DMS114 treated with DMSO at 0.1 percent for 48 hours (cell line): ENCODE results near the gene C19orf44.
"Not testable (repeated sequence)": the region's sequence is repeated elsewhere in the genome, so short reads cannot be mapped to it uniquely, and the experiment has no call there.

Experiments
- DNase-seq: peaks from one replicate; lab custom pipeline; 2025; ENCODE audit not compliant: unreplicated experiment; lab: John Stamatoyannopoulos, UW

The C19orf44 gene

DNA sequence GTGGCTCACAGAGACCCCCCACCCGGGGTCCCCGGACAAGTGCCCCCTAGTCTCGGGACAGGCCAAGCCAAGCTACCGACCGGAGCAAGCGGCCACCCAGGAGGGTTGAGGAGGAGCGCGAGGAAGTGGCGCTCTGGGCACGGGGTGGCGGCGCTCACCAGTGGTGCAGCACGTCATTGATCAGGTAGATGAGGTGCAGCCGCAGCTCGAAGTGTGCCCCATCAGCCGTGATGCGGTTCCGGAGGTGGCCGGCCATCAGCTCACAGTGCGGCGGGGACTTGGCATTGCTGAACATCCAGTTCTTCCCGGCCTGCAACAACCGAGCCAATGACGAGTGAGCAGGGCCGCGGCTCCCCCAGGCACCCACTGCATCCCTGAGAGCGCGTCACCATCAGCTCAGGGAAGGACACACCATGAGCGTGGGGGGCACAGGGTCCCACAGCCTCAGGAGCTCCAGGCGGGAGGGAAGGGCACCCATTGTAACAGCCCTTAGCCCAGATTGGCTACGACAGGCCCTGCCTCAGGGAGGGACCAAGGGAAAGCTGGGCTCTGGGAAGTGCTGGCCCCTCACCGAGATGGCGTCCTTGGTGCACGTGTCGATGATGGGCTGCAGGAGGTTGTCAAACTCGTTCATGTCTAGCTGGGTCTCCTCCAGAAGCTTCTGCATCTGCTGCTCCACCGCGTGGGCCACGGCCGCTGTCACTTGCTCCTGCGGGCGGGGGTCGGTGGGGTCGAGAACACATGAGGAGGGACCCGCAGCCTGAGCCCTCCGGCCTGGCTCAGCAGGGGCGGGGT lies 36.4 kb downstream of the C19orf44 start:
- no peak for DNase-seq

DNA sequence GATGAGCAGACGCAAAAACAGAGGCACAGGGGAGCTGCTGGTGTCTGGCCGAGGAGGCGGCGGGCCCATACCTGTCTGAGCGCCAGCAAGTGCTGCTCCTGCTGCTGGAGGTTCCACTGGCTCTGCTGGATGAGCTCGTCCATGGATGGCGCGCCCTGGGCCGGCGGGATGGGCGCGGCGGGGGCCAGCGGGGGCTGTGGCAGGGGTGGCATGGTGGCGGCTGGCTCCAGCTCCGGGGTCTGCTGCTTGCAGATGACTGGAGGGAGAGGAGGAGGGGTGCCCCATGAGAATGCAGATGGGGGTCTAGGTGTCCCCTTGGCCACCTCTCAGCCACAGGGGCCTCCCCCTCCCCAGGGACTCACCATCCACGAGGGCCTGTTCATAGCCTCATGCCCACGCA lies 39.2 kb downstream of the C19orf44 start:
- DNase-seq = no peak

DNA sequence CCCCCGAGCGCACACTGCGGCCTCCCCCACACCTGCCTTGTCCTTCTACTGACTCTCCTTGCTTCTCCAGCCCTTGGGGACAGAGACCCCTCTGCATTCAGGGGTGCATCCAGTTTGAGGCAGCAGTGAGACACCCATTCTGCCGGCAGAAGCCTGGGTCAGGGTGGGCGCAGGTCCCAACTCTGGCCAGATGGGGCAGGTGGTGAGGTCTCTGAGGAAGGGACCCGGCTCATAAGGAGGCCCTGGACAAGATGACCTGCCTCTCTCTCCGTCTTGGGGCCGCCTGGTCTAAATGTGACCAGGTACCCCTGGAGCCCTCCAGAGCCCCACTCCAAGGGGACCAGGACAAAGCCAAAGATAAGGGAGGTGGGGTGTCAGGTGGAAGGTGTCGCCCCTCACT lies 39.9 kb downstream of the C19orf44 start:
- no peak for DNase-seq

DNA sequence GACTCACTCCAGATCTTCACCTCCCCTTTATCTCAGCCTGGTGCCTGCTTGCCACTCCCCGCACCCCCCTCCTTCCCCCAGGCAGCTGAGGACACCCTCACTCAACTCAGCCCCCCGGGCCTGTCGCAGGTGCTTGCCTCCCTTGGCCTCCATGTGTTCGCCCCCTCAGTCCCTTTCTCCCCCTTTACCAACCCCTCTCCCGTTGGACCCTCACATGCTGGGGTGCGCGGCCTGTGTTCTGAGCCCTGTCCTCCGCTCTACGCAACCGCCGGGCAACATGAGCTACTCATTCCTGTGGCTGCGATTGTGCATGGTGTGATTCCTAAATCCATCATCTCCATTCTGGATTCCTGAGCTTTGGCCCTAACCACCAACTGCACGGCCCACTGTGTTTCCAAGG lies 40.9 kb downstream of the C19orf44 start:
- DNase-seq = no peak

DNA sequence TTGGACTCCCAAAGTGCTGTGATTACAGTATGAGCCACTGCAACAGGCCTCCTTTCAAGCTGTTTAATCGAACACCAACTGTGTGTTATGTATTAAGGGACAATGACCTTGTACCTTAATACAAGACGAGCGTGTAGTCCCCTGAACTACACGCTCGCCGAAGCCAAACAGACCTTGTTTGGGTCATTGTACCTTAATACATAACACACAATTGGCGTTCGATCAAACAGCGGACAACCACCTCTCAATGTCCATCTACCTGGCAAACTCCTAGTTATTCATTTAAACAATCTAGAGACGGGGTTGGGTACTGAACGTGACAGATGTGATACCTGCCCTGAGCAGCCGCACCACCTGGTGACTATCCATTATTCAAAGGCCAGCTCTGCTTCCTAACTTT lies 44.8 kb downstream of the C19orf44 start:
- DNase-seq = no peak

DNA sequence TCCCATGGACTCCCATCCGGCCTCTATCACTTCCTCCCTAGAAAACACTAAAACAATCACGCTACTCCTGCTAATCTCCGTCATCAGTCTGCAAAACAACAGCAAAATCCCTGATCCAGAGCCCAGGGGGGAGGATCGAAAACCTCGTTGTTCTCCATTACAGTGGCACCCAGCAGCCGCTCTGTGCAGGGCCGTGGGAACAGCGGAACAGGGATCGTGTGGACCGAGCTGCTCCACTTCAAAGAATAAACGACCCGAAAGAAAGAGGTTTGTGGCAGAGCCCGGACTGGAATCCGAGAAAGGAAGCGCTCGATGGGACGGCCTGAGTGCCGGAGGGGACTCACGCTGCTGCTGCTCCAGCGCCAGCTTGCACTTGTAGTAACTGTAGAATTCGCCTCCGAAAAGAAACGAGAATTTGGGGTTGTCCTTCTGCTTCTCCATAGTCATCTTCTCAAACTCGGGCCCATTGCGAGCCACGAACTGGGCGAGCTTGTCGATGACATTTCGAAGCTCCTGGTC lies 45.4 kb downstream of the C19orf44 start:
- no peak for DNase-seq

DNA sequence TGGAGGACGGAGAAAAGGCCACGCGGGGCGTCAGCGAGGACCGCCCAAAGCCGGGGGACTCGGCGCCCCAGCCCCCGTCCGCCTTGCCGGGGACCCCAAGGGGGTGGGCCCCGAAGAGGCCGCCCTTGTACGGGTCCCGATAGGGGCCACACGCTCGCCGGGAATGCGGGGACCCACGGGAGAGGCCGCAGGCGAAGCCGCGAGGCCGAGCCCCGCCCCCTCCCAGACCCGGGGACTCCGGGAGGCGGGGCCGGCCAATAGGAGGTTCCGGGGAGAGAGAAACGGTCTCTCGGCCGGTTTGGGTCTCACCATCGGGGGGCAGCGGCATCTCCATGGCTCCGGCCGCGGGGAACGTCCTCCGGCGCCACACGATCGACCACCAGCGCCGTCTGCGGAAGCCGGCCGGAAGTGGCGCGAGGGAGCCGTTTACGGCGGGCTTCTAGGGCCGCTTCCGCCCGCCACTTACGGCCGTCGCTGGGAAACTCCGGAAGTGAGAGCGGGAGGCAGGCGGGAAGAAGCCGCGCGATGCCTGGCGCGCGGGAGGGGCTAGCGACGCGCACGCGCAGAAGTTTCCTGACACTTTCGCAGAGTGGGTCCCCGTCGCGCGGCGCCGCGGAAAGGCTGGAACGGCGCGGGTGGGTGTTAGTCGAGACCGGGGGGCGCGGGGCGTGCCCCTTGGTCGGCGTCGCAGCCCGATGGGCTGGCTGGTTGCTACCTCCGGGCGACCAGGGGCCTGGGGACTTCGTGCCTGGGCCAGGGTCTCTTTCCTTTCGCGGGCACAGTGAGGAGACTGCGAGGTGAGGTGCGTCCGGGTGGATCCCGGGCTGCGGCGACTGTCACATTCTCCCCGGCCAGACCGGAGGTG lies 46.1 kb downstream of the C19orf44 start, which contains the start of gene CHERP:
Gene CHERP (minus strand): TSS at position 393 of the 865 bp plus-strand sequence. CDS start 59 bp downstream, at position 334.
- DNase-seq = peak; percentile 92

DNA sequence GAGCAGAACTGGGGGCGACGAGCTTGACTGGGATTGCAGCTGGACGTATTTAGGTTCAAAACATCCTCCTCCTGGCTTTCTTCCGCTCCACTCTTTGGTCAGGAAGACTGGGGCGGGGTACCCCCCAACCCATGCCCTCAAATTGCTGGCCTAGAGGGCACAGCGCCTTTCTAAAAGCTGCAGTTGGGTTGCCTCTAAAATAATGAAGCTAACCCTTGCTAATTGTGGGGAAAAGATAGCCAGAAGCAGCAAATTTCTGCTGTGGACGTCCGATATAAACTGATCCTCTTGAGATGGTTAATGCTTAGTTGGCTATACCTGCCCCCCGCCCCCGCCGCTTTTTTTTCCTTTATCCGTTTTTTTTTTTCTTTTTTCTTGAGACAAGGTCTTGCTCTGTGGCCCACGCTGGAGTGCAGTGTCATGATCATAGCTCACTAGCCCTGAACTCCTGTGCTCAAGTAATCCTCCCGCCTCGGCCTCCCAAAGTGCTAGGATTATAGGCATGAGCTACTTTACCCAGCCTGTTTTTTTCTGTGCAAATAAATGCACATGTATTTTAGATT lies 46.8 kb downstream of the C19orf44 start:
- no peak for DNase-seq

DNA sequence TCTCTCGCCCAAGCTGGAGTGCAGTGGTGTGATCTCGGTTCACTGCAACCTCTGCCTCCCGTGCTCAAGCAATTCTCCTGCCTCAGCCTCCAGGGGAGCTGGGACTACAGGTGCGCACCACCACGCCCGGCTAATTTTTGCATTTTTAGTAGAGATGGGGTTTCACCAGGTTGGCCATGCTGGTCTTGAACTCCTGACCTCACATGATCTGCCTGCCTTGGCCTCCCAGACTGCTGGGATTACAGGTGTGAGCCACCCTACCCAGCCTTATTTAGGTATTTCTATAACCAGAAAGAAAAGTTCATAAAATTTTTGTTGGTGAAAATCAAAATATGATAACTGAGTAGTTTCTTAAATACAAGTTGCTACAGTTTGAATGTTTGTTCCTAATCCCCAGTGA lies 47.5 kb downstream of the C19orf44 start:
- not testable (repeated sequence) for DNase-seq

DNA sequence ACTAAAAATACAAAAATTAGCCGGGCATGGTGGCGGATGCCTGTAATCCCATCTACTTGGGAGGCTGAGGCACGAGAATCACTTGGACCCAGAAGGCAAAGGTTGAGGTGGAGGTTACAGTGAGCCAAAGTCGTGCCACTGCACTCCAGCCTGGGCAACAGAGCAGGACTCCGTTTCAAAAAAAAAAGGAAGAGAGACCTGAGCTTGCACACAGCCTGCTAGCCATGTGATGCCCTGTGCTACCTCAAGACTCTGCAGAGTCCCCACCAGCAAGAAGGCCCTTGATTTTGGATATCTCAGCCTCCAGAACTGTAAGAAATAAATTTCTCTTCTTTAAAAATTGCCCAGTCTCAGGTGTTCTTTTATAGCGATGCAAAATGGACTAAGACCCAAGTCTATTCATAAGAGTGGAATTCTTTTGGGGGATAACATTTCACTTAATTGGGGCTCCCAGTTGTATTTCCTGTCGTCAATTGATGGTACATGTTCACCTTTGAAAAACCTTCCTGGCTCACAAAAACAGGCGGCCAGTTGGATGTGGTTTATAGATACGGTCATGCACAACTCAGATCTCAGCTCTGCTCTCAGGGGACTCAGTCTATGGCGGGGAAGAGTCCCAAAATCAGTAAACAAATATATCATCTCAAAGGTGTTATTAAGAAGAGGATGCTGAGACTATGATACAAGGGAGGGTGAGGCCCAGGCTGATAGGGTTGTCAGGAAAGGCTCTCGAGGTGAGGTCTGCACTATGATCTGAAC lies 48.5 kb downstream of the C19orf44 start:
- DNase-seq = no peak

DNA sequence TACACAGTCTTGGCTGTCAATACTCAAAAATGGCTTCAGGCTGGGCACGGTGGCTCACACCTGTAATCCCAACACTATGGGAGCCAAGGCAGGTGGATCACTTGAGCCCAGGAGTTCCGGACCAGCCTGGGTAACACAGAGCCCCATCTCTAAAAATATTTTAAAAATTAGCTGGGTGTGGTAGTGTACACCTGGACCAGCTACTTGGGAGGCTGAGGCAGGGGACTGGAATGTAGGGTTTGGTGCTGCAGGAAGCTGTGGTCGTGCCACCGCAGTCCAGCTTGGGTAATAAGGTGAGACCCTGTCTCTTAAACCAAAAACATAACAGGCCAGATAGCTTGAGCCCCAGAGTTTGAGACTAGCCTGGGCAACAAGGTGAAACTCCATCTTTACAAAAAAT lies 52.8 kb downstream of the C19orf44 start:
- no peak for DNase-seq

DNA sequence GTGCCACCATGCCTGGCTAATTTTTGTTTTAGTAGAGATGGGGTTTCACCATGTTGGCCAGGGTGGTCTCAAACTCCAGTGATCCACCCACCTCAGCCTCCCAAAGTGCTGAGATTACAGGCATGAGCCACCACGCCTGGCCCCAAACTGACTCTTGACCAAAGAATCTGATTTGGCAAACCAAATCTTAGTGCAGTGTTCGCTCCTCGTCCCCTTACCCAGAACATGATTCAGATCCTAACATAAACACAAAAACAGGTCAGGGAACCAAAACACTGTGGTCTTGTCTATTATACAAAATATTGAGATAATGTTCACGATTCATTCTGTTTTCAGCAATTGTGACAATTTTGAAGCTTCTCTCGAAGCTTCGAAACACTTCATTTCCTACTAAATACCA lies 55.7 kb downstream of the C19orf44 start:
- not testable (repeated sequence) for DNase-seq

DNA sequence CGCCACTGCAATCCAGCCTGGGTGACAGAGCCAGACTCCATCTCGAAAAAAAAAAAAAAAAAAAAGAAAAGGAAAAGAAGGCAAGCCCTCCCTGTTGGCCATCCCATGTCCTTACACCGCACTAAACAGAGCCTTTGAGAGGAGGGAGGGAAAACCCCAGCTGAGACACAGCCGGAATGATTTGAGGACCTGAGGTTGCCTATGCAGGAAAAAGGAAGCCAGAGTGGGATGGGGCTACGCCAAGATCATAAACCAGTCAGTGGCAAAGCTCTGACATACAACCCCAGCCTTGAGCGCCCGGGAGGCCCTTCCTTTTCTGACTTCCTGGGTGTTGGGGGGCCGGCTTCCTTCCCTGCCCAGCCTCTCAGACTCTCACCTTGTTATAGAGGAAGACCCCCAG lies 58.6 kb downstream of the C19orf44 start:
- no peak for DNase-seq

DNA sequence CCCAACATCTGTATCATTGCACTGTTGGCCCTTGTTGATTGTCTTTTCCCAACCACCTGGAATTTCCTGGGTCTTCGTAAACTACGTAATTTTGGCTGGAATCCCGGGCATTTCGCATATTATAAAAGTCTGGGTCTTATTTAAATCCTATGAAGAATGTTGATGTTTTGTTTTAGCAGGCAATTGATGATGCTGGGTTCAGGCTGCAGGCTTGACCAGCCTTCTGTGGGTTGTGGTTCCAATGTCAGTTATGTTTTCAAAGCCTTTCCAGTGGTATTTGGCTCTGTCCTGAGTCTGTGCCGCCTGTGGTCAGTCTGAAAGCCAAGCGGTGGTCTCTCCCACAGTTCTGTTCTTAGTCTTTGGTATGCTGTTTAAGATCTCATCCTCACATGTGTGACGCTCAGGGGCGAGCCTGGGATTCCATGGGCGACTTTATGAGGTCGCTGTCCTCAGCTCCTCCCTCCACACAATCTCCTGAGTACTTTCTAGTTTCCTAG lies 63.6 kb downstream of the C19orf44 start:
- no peak for DNase-seq

DNA sequence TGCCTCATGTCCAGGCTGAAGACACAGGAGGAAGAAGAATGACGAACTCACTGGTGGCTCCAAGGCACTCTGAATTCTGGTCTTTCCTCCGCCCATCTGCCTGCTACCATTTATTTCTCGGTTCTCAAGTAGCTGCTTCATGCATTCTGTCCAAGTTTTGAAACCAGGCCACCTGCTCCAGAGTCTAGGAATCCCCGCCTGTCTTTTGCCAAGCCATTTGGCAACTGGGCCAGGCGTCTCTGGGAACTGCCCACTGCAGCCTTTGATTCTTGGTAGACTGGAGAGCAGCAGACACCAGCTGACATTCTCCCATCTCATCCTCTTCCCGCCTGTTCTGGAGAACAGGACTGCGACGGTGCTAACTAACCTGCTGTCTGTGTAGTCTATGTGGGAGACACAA lies 65.2 kb downstream of the C19orf44 start:
- no peak for DNase-seq

DNA sequence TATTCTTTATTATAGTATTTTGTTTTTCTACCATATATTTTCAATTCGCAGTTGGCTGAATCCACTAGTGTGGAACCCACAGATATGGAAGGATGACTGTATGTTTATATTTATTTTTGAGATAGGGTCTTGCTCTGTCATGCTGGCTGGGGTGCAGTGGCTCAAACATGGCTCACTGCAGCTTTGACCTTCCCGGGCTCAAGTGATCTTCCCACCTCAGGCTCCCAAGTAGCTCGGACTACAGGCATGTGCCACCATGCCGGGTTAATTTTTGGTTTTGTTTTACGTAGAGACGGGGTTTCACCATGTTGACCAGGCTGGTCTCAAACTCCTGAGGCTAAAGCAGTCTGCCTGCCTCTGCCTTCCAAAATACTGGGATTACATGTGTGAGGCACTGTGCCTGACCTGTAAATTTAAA lies 66.4 kb downstream of the C19orf44 start:
- no peak for DNase-seq

DNA sequence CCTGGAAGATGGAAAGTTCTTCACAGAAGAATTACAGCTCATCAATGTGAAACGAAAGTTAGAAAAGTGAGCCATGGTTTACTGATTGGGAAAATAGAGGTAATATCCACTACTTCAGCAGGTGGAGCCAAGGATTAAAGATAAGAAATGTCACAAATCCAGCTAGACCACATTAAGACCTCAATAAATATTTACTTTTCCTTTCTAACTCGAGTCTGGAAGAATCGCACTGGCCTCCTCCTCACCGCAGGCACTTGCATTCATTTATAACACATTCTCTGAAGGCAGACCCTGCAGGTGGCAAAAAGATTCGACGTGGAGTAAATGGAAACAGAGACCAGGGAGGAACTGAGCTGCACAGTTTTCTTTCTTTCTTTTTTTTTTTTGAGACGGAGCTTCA lies 68.6 kb downstream of the C19orf44 start:
- DNase-seq = no peak

DNA sequence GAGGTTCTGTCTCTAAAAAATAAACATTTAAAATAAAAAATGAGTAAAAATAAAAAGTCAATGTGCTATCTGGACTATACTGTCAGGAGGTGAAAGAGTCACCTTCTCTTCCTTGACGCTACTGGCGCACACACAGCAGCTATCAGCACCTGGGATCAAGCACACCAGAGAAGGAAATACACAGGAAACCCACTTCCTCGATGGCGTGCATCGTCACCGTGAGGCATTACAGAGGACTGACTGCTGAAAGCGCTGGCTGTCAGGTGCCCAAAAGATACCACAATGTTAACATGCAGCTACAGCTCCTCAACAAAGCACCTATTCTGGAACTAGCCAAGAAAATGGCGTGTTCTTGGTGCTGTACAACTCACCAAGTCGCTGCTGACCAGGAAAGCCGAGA lies 70.0 kb downstream of the C19orf44 start:
- DNase-seq = no peak

DNA sequence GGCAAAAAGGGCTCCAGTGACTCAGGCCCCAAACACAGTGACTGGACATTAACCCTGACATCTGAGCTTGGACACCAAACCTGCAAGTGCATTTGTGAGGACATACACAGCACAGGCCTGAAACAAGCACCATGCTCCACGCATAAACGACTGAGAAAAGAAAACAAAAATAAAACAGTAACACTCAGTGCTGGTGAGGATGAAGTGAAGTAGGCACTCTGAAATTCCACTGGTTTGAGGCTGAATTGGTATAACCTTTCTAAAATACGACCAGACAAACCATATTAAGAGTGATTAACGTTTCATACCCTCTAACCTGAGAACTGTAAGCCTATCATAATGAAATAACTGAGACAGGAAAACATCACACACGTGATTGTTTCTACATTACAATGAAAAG lies 70.5 kb downstream of the C19orf44 start:
- DNase-seq = no peak

DNA sequence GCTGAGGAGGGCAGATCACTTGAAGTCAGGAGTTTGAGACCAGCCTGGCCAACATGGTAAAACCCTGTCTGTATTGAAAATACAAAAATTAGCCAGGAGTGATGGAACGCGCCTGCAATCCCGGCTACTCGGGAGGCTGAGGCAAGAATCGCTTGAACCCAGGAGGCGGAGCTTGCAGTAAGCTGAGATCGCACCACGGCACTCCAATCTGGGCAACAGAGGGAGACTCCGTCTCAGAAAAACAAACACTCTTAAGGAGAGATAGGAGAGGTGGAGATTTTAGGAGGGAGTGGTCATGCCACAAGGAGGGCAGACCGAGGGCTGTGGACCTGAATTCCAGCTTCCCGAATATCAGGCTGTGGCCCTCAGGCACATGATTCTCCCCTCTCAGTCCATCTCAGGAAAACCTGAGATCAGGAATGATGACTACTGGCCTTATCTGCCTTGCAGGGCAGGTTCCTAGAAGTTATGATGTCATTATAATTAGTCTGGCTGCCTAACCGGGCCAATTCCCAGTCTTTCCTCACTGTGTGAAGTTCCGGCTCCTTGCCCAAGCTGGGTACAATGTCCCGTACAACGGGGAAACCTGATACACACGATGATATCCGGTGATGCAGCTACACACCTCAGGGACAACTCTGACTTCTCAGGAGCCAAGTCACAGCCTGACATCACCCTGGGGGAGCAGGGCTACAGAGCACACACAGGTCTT lies 73.6 kb downstream of the C19orf44 start:
- DNase-seq = no peak
